Measurements from ENCODE around the gene PTPRM.

PTPRM gene

DNA sequence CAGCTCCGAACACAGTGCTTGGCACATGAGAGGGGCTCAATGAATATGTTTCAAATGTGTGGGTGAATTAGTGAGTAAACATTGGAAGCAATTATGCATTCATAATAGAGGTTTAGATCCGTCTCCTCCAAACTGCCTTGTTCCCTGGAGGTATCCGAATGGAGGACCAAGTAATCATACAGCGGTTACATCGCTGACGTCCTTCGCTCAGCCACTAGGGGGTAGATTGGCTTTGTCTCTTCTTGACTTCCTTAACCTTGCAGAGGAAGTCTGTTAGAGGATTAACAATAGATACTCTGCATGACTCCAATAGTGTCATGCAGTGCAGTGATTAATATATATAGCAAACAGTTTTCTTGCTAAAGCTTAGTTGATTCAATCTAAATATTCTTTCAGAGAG, 517.0 kb downstream of the PTPRM start:
- no peak overlapping the region for H3K4me3 ChIP-seq (ENCODE audit: low read length)
- no peak overlapping the region for H3K27ac ChIP-seq (ENCODE audit: low read length)
- no peak overlapping the region for H3K9ac ChIP-seq (ENCODE audit: low read length)
- no peaks in the 10 kb centered on the region for H3K79me2 ChIP-seq (ENCODE audit: low read length)
- no peaks in the 10 kb centered on the region for H4K20me1 ChIP-seq (ENCODE audit: insufficient read depth, low read length)
- H3K9me3 ChIP-seq (replicated peaks; ENCODE audit: insufficient read depth, low read length) = no peaks in the 10 kb centered on the region
- peak; percentile 14 for DNase-seq
- H3K4me2 ChIP-seq (ENCODE audit: low read depth, low read length) = no peak overlapping the region
- H3K9me2 ChIP-seq (replicated peaks; ENCODE audit: insufficient read depth, low read length) = no peaks in the 10 kb centered on the region
- no peaks in the 10 kb centered on the region for H3K27me3 ChIP-seq (replicated peaks; ENCODE audit: insufficient read depth, low read length)
- H3K36me3 ChIP-seq (replicated peaks; ENCODE audit: insufficient read depth, low read length) = no peaks in the 10 kb centered on the region
- no peaks in the 10 kb centered on the region for H3K4me1 ChIP-seq (ENCODE audit: low read length)
- H3F3A ChIP-seq (ENCODE audit: insufficient read depth, low read length) = no peaks in the 10 kb centered on the region
- no peak for TF ChIP-seq EZH2phosphoT487 (IDR thresholded peaks at IDR 0.05; ENCODE audit: low read length)
- TF ChIP-seq, protein P1, sequence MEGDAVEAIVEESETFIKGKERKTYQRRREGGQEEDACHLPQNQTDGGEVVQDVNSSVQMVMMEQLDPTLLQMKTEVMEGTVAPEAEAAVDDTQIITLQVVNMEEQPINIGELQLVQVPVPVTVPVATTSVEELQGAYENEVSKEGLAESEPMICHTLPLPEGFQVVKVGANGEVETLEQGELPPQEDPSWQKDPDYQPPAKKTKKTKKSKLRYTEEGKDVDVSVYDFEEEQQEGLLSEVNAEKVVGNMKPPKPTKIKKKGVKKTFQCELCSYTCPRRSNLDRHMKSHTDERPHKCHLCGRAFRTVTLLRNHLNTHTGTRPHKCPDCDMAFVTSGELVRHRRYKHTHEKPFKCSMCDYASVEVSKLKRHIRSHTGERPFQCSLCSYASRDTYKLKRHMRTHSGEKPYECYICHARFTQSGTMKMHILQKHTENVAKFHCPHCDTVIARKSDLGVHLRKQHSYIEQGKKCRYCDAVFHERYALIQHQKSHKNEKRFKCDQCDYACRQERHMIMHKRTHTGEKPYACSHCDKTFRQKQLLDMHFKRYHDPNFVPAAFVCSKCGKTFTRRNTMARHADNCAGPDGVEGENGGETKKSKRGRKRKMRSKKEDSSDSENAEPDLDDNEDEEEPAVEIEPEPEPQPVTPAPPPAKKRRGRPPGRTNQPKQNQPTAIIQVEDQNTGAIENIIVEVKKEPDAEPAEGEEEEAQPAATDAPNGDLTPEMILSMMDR (IDR thresholded peaks at IDR 0.05; ENCODE audit: low read length) = peak; percentile 22
- no peak for TF ChIP-seq EZH2 (optimal IDR thresholded peaks at IDR 0.05; ENCODE audit: low read depth, low read length)
- no peak overlapping the region for H2AFZ ChIP-seq (ENCODE audit: low read length)

DNA sequence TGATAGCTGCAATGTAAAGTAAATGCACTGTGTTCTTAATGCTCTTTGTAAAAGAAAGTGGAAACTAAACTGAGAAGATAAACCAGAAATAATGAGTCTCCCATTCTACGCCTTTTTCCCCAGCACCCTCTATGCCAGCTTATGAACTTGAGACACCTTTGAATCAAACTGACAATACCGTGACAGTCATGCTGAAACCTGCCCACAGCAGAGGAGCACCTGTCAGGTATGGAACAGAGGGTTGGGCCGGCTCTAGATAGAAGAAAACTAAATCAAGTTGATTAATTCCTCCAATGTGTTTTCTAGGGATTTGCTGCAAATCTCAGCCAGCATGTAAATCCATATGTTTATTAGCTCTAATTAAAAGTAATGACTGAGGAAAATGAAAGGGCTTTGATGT, 521.5 kb downstream of the PTPRM start:
- no peak for DNase-seq
- TF ChIP-seq, protein P1 (IDR thresholded peaks at IDR 0.05; ENCODE audit: low read length) = no peak
- TF ChIP-seq EZH2 (optimal IDR thresholded peaks at IDR 0.05; ENCODE audit: low read depth, low read length) = no peak
- no peak for TF ChIP-seq EZH2phosphoT487 (IDR thresholded peaks at IDR 0.05; ENCODE audit: low read length)
- no peaks in the 10 kb centered on the region for H4K20me1 ChIP-seq (ENCODE audit: insufficient read depth, low read length)

DNA sequence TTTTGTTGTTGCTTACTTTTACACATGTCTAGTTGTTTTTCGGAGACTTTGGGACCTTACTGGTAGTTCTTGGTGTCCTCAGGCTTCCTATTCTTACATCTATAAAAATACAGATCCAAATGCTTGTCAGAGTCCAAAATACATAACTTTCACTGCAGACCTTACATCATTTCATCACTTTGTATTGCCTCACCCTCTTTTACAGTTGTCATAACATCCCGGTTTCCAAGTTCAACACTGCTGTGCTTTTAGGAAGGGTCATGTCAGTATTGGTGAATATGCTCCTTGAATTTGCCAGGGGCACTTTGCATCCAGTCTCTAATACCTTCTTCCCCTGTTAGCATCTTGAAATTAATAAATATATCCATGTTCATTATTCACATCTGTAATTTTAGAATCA, 523.9 kb downstream of the PTPRM start:
- TF ChIP-seq EZH2phosphoT487 (IDR thresholded peaks at IDR 0.05; ENCODE audit: low read length) (no peak), EZH2 (optimal IDR thresholded peaks at IDR 0.05; ENCODE audit: low read depth, low read length) (no peak)
- TF ChIP-seq, protein P1 (IDR thresholded peaks at IDR 0.05; ENCODE audit: low read length) = no peak
- Histone ChIP-seq H3K79me2 (ENCODE audit: low read length) (no peaks in the 10 kb centered on the region), H4K20me1 (ENCODE audit: insufficient read depth, low read length) (no peaks in the 10 kb centered on the region), H3K9me2 (replicated peaks; ENCODE audit: insufficient read depth, low read length) (no peaks in the 10 kb centered on the region), H3K27ac (ENCODE audit: low read length) (no peak overlapping the region), H3K4me3 (ENCODE audit: low read length) (no peak overlapping the region), H3K36me3 (replicated peaks; ENCODE audit: insufficient read depth, low read length) (no peaks in the 10 kb centered on the region), H3F3A (ENCODE audit: insufficient read depth, low read length) (no peaks in the 10 kb centered on the region), H3K27me3 (replicated peaks; ENCODE audit: insufficient read depth, low read length) (no peaks in the 10 kb centered on the region), H3K4me2 (ENCODE audit: low read depth, low read length) (no peak overlapping the region), H3K4me1 (ENCODE audit: low read length) (no peaks in the 10 kb centered on the region), H3K9ac (ENCODE audit: low read length) (no peak overlapping the region), H2AFZ (ENCODE audit: low read length) (no peak overlapping the region), H3K9me3 (replicated peaks; ENCODE audit: insufficient read depth, low read length) (no peaks in the 10 kb centered on the region)
- no peak for DNase-seq

More for the DNA sequence above, 521.5 kb downstream of the PTPRM start:
- Histone ChIP-seq H2AFZ (ENCODE audit: low read length) (no peak overlapping the region), H3K4me2 (ENCODE audit: low read depth, low read length) (no peak overlapping the region), H3K27me3 (replicated peaks; ENCODE audit: insufficient read depth, low read length) (no peaks in the 10 kb centered on the region), H3K9ac (ENCODE audit: low read length) (no peak overlapping the region), H3K79me2 (ENCODE audit: low read length) (no peaks in the 10 kb centered on the region), H3K4me3 (ENCODE audit: low read length) (no peak overlapping the region), H3K9me2 (replicated peaks; ENCODE audit: insufficient read depth, low read length) (no peaks in the 10 kb centered on the region), H3K4me1 (ENCODE audit: low read length) (no peaks in the 10 kb centered on the region), H3K27ac (ENCODE audit: low read length) (no peak overlapping the region), H3F3A (ENCODE audit: insufficient read depth, low read length) (no peaks in the 10 kb centered on the region), H3K9me3 (replicated peaks; ENCODE audit: insufficient read depth, low read length) (no peaks in the 10 kb centered on the region), H3K36me3 (replicated peaks; ENCODE audit: insufficient read depth, low read length) (no peaks in the 10 kb centered on the region)
